ENCODE data around the gene ZNF451. TPM values are rescaled to one million over a fixed set of nuclear protein-coding genes. Genes with fewer than 3 reads are reported as not detected.

ZNF451 gene
- total RNA-seq, 1 donor from 2014 or later, result 69.3 TPM

GRCh38 chr6:57209030-57209429, 119.0 kb downstream of the ZNF451 start:
- peaks cover 7% of the 10 kb centered on the region for H3K36me3 ChIP-seq (ENCODE audit: insufficient read depth, low read length)
- peaks cover 20% of the 10 kb centered on the region for H3K4me1 Mint-ChIP-seq (ENCODE audit: low read depth, unreplicated experiment)
- H2AFZ ChIP-seq (ENCODE audit: low read depth, low read length), result no peak overlapping the region
- H3K4me3 Mint-ChIP-seq (ENCODE audit: unreplicated experiment), result no peak overlapping the region
- no peaks in the 10 kb centered on the region for H3K27me3 Mint-ChIP-seq (ENCODE audit: low read depth, unreplicated experiment)
- H3K36me3 Mint-ChIP-seq (ENCODE audit: low read depth, unreplicated experiment), result no peaks in the 10 kb centered on the region
- H3K9me3 Mint-ChIP-seq (ENCODE audit: unreplicated experiment), result peaks cover 1% of the 10 kb centered on the region
- H4K20me1 ChIP-seq (ENCODE audit: insufficient read depth, low read length), result peaks cover 46% of the 10 kb centered on the region
- H3K27ac Mint-ChIP-seq (ENCODE audit: unreplicated experiment), result peak overlapping the region; percentile 2
- no peak overlapping the region for H3K4me3 ChIP-seq (ENCODE audit: insufficient read depth, low read depth, low read length)
- no peak for DNase-seq (ENCODE audit: low read depth)
- no peak overlapping the region for H3K4me2 ChIP-seq (ENCODE audit: low read length)
- H3K79me2 ChIP-seq (ENCODE audit: insufficient read depth, low read length), result peaks cover 96% of the 10 kb centered on the region
- H3K9ac ChIP-seq (ENCODE audit: low read length), result no peak overlapping the region
- TF ChIP-seq EZH2 (IDR thresholded peaks at IDR 0.05; ENCODE audit: insufficient read depth, low read length) (no peak), CTCF (IDR thresholded peaks at IDR 0.05; ENCODE audit: insufficient read depth, low read depth, low read length) (no peak)
- H3K4me1 ChIP-seq (ENCODE audit: insufficient read depth, low read length), result no peaks in the 10 kb centered on the region
- H3K27ac ChIP-seq (ENCODE audit: low read depth, low read length), result no peak overlapping the region
- no peak for FAIRE-seq
- no peaks in the 10 kb centered on the region for H3K27me3 ChIP-seq (ENCODE audit: insufficient read depth, low read length)
- no peaks in the 10 kb centered on the region for H3K9me3 ChIP-seq (ENCODE audit: insufficient read depth, low read depth, low read length)

GRCh38 chr6:57210060-57210459, 120.1 kb downstream of the ZNF451 start:
- H3K4me2 ChIP-seq (ENCODE audit: low read length), result no peak overlapping the region
- Mint-ChIP-seq H3K36me3 (ENCODE audit: low read depth, unreplicated experiment) (peaks cover 6% of the 10 kb centered on the region), H3K4me1 (ENCODE audit: low read depth, unreplicated experiment) (peaks cover 20% of the 10 kb centered on the region), H3K4me3 (ENCODE audit: unreplicated experiment) (no peak overlapping the region), H3K27me3 (ENCODE audit: low read depth, unreplicated experiment) (no peaks in the 10 kb centered on the region), H3K27ac (ENCODE audit: unreplicated experiment) (no peak overlapping the region), H3K9me3 (ENCODE audit: unreplicated experiment) (peaks cover 2% of the 10 kb centered on the region)
- H2AFZ ChIP-seq (ENCODE audit: low read depth, low read length), result no peak overlapping the region
- TF ChIP-seq CTCF (IDR thresholded peaks at IDR 0.05; ENCODE audit: insufficient read depth, low read depth, low read length), result no peak
- no peak for TF ChIP-seq EZH2 (IDR thresholded peaks at IDR 0.05; ENCODE audit: insufficient read depth, low read length)
- no peak overlapping the region for H3K9ac ChIP-seq (ENCODE audit: low read length)
- no peak overlapping the region for H3K27ac ChIP-seq (ENCODE audit: low read depth, low read length)
- no peak for DNase-seq (ENCODE audit: low read depth)
- H3K4me1 ChIP-seq (ENCODE audit: insufficient read depth, low read length), result no peaks in the 10 kb centered on the region
- H3K4me3 ChIP-seq (ENCODE audit: insufficient read depth, low read depth, low read length), result no peak overlapping the region
- peaks cover 56% of the 10 kb centered on the region for H4K20me1 ChIP-seq (ENCODE audit: insufficient read depth, low read length)
- H3K36me3 ChIP-seq (ENCODE audit: insufficient read depth, low read length), result peaks cover 7% of the 10 kb centered on the region
- peaks cover 96% of the 10 kb centered on the region for H3K79me2 ChIP-seq (ENCODE audit: insufficient read depth, low read length)
- no peak for FAIRE-seq
- no peaks in the 10 kb centered on the region for H3K9me3 ChIP-seq (ENCODE audit: insufficient read depth, low read depth, low read length)
- no peaks in the 10 kb centered on the region for H3K27me3 ChIP-seq (ENCODE audit: insufficient read depth, low read length)

GRCh38 chr6:57215260-57215659, 125.3 kb downstream of the ZNF451 start:
- TF ChIP-seq CTCF (IDR thresholded peaks at IDR 0.05; ENCODE audit: insufficient read depth, low read depth, low read length) (no peak), EZH2 (IDR thresholded peaks at IDR 0.05; ENCODE audit: insufficient read depth, low read length) (no peak)
- Mint-ChIP-seq H3K27ac (ENCODE audit: unreplicated experiment) (no peak overlapping the region), H3K4me1 (ENCODE audit: low read depth, unreplicated experiment) (peaks cover 13% of the 10 kb centered on the region), H3K27me3 (ENCODE audit: low read depth, unreplicated experiment) (no peaks in the 10 kb centered on the region), H3K4me3 (ENCODE audit: unreplicated experiment) (no peak overlapping the region), H3K36me3 (ENCODE audit: low read depth, unreplicated experiment) (peaks cover 13% of the 10 kb centered on the region), H3K9me3 (ENCODE audit: unreplicated experiment) (peaks cover 2% of the 10 kb centered on the region)
- H3K9ac ChIP-seq (ENCODE audit: low read length), result no peak overlapping the region
- DNase-seq (ENCODE audit: low read depth), result no peak
- H3K4me1 ChIP-seq (ENCODE audit: insufficient read depth, low read length), result peaks cover 5% of the 10 kb centered on the region
- no peak overlapping the region for H3K4me2 ChIP-seq (ENCODE audit: low read length)
- no peak overlapping the region for H3K27ac ChIP-seq (ENCODE audit: low read depth, low read length)
- H3K4me3 ChIP-seq (ENCODE audit: insufficient read depth, low read depth, low read length), result no peak overlapping the region
- no peak for FAIRE-seq
- H3K79me2 ChIP-seq (ENCODE audit: insufficient read depth, low read length), result peaks cover 100% of the 10 kb centered on the region
- no peak overlapping the region for H2AFZ ChIP-seq (ENCODE audit: low read depth, low read length)
- H3K9me3 ChIP-seq (ENCODE audit: insufficient read depth, low read depth, low read length), result no peaks in the 10 kb centered on the region
- no peaks in the 10 kb centered on the region for H3K36me3 ChIP-seq (ENCODE audit: insufficient read depth, low read length)
- H4K20me1 ChIP-seq (ENCODE audit: insufficient read depth, low read length), result peaks cover 69% of the 10 kb centered on the region
- no peaks in the 10 kb centered on the region for H3K27me3 ChIP-seq (ENCODE audit: insufficient read depth, low read length)

Data from astrocyte (in vitro differentiated cells and primary cell).